Measurements from ENCODE around the gene PGF.
A peak's percentile ranks its signal among the peaks of the same experiment; 100 is the strongest.

Gene PGF

DNA sequence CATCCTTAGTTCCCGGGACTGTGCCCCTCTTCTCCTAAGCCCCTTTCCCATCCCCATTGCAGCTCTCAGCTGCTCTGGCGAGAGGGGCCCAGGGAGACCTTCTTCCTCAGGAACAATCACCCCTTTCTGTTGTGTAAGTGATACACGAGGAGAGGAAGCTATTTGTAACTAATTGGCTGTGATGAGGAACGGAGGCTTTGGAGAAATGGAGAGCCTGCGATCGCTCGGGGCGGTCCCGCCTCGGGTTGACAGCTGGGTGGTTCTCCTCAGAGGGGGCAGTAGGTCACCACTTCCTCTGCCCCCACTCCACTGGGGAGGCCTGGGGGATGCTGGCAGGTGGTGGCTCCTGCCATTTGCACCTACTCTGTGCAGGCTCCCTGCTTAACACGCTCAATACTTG, 6.6 kb upstream of the PGF start:
- H3K4me3 ChIP-seq (ENCODE audit: low read depth, low read length): no peak overlapping the region
- DNase-seq (ENCODE audit: low read depth): no peak

DNA sequence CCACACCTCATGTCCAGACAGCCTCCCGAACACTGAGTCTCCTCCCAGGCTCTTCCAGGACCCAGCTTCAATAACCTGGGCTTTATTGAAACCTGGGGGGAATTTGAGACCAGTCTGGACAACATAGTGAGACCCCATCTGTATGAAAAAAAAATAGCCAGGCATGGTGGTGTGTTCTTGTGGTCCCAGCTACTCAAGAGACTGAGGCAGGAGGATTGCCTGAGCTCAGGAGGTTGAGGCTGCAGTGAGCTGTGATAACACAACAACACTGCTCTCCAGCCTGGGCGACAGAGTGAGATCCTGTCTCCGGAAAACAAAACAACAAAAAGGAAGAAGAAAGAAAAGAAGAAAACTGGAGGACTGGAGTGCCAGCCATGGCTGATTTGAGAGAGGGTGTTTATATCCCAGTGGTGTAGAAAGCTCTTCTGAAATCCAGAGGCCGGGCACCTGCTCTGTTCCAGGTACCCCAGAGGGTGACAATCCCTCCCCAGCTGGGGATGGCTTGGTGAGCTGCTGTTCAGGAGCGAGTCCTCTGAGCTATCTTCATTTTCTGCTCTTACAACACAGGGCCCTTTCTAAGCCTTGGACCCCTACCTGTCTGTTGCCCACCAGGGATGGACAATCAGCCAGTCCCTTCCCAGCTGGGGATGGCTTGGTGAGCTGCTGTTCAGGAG, 6.0 kb upstream of the PGF start:
- H3K4me3 ChIP-seq (ENCODE audit: low read depth, low read length): no peak overlapping the region
- no peak for DNase-seq (ENCODE audit: low read depth)

DNA sequence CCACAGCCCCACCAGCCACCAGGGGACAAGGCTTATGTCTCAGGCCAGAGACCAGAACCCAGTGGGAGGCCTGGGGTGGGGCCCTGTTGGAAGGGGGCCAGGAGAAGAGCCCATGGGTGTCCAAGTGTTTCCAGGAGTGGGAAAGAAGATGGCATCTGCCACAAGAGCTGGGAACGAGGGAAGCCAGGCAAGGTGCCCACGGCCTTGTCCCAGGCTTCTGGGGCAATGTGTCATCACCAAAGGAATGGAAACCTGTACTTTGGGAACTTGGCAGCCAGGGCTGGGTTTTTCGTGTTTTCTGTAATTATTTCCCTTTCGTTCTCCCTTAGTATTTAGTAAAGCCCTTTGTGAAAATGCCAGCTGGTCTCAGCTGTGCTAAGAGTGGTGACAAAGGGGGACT, 5.3 kb upstream of the PGF start:
- no peak overlapping the region for H3K4me3 ChIP-seq (ENCODE audit: low read depth, low read length)
- no peak for DNase-seq (ENCODE audit: low read depth)

DNA sequence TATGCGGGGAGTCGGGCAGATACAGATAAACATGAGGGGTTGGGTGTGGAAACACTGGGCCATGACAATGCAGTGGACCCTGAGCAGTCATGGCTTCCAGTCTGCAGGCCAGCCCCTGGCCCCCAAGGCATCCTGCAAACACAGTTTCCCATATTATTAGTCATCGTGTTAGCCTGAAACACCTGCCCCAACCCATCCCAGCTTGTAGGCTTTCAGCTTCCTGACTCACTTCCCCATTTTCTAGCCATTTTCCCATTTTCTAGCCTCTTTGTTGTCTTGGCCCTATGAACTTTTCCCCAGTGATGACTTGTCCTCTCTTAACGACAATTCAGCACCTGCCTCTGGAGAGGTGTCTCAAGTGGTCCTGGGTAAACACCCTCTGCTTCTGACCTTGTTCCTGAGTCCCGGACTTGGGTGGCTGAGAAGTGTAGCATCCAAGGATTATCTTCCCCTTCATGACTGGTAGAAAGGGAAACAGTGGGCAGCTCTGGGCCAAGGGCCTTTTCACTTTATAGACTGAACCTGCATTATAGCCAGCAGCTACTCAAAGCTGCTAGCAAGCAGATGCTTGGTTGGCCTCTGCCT, 4.3 kb upstream of the PGF start:
- DNase-seq (ENCODE audit: low read depth): no peak
- no peak overlapping the region for H3K4me3 ChIP-seq (ENCODE audit: low read depth, low read length)

DNA sequence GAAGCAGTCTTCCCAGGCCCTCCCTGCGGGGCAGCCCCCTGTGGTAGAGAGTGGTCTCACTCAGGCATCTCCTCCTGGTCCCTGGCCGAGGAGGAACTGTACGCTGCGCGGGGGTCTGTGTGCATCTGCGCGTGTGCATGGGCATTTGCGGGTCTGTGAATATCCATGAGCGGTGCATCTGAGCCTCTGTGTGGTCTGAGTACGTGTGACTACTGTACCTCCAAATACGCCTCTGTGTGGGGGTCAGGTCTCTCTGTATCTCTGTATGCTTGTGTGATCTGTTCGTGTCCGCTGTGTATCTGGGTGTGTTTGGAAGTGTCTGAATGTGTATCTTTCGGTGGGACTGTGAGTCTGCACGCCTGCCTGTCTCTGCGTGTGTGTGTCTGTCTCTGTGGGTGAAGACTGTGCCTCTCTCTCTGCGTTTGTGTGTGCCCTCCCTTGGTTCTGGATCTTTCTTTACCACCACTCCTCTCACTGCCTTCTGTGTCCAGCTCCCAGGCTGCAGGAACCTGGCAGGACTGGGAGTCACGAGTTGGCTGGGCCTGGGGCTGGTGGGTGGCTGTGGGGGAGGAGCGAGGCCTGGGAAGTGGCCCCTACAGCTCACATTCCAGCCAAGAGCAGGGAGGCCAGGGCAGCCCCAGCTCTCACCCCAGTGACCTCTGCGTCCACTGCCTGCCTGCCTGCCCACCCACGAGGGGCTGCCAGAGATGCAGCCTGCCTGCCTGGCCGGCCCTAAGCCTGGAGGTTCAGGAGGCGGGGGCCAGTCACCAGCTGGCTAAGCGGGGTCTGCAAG, 1.1 kb upstream of the PGF start:
- DNase-seq (ENCODE audit: low read depth): no peak
- H3K4me3 ChIP-seq (ENCODE audit: low read depth, low read length): no peak overlapping the region

DNA sequence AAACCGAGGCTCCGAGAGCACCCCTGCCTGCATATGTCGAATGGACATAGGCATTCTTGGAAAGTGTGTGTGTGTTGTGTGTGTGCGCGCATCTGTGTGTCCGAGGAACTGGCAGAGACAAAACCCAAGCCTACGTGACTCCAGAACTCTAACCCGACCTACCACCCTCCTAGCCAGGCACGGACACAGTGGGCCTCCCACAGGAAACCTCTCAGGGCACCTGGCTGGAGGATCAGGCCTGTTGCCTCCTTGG, 556 bp upstream of the PGF start:
- H3K4me3 ChIP-seq (ENCODE audit: low read depth, low read length): peak overlapping the region; percentile 71
- DNase-seq (ENCODE audit: low read depth): no peak

DNA sequence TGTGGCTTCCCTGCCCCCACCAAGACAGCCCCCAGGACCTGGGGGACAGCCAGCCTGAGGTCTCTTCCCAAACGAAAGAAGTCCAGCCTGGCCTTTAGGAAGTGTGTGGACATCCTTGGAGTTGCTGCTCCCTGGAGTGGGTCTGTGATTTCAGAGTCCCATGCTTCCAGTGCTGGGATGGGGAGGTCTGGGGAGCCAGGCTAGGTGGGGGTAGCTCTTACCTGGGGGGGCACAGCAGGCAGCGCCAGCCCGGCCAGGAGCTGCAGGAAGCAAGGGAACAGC, 509 bp downstream of the PGF start:
- peak overlapping the region; percentile 71 for H3K4me3 ChIP-seq (ENCODE audit: low read depth, low read length)
- no peak for DNase-seq (ENCODE audit: low read depth)

DNA sequence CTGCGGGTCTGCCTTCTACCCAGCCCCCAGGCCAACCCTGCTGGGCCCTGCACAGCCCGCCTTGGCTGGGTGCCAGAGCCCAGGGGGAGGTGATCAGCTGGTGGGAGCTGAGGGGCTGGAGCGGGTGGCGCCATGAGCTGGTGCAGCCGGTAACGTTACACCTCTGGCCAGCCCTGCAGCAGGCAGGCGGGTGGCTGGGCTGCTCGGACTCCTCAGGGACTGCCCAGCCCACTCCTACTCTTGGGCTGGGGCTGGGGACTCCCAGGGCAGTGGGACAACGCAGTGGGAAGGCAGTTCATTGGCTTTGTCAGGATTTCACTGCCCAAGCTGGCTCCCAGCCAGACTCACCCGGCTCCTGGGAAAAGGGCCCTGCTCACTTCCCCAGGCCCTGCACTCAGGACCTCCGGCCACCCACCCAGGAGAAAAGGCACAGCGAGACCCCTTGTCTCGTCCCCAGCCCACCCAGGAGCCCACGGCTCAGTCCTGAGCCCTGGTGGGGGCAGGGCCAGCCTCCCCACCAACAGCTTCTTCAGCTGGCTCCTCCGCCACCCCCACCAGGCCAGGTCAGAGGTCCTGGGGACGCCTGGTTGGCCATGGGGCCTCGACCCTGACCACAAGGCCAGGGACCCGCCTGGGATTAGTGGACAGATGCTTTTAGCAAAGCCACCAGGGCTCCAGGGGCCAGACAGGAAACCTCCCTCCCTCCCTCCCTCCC, 1.0 kb downstream of the PGF start:
- no peak for DNase-seq (ENCODE audit: low read depth)
- H3K4me3 ChIP-seq (ENCODE audit: low read depth, low read length): peak overlapping the region; percentile 71

DNA sequence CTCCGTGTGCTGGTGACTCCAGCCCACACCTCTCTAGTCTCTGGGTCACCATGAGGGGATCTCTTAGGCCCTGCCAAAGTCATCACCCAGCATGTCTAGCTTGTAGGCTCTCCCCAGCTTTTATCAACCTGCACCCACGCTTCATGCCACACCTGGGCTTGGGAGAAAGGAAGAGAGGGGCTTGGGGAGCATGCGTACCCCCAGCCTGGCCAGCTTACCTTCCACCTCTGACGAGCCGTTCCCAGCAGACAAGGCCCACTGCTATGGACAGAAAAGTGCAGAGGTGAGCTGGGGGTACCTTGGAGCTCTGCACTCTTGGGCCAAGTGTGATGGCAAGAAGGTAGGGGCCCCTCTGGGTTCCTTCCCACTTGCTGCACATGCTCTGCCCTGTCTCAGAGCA, 1.7 kb downstream of the PGF start:
- DNase-seq (ENCODE audit: low read depth): no peak
- peak overlapping the region; percentile 71 for H3K4me3 ChIP-seq (ENCODE audit: low read depth, low read length)

DNA sequence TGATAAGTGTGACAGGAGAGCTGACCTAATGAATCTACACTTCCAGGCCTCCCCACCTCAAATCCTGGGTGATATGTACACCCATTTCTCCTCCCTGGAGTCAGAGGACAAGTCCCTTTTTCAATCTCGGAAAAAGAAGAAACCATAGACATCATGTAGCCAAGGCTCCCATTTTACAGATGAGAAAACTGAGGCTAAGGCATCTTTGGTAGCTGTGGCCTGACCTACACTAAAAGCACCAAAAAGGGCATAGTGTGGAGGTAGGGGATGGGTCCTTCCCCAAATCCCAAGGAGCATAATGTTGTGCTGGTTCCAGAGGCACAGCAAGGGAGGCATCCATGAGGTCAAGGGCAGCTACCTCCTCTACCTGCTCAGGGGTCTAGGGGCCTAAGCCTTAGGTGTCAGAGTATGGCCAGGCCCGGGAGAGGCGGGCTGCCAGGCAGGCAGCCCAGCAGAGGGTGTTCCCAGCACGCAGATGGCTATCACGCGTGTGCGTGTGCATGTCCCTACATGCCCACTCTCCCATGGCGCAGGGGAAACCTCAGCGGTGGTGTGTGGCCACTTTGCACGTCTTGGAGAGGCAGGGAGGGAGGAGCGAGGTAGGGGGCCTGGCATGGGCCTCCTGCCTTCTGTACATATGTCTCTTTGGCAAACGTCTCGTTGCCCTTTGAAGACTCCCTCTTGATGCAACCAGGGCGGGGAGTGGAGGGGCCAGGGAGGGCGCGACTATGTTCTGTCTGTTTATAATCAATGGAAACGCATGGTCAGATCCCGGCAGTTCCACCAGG, 2.5 kb downstream of the PGF start:
- DNase-seq (ENCODE audit: low read depth): no peak
- H3K4me3 ChIP-seq (ENCODE audit: low read depth, low read length): peak overlapping the region; percentile 71

DNA sequence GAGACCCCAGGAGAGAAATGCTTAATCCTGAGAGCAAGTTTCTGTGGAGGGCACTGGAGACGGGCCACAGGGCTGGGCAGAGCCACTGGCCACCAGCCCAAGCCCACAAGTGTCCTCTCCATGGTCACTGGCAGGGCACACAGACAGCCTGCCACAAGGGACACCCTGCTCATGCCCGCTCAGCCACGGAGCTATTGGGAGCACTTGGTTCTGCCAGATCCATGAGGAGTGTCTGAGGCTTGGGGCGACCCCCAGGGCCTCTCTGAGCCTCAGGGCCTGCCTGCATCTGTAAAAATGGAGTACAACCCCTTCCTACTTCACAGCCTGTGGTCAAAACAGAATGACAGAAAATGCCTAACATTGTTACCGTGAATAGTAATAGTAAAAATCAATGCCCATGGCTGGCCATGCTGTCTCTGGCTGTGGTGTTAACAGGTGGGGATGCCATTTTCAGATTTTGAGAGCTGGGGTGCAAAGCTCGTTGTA, 3.2 kb downstream of the PGF start:
- no peak for DNase-seq (ENCODE audit: low read depth)
- no peak overlapping the region for H3K4me3 ChIP-seq (ENCODE audit: low read depth, low read length)

DNA sequence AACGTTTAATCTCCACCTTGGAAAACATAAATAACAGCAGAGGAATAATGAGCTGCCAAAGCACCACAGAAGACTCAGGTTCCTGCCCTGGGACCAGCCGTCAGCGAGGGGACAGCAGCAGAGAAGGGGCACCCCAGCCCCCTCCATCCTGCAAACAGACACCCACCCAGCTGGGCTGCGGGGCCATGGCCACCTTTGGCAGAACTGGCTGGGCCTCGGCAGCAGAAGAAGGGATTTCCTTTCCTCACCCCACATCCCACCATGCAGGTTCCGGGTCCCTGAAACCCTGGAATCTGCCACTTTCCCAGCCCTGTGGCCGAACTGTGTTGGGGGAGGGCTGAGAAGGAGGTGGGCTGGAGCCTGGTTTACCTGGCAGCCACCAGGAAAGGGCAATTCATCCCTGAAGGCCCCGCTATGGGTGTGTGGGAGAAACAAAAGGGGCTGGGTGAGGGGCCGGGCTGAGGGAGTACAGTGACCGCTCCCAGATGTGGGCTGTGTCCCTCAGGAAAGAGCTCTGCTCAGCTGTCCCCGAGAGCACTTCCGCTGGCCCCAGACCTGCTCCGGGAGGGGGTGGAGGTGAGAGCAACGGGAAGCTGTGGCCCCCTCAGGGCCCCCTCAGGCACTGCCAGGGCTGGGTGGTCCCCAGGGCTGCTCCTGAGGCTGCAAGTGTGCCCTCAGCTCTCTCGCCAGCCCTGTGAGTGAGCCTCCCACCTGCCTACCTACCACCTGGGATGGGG, 3.8 kb downstream of the PGF start:
- H3K4me3 ChIP-seq (ENCODE audit: low read depth, low read length): no peak overlapping the region
- no peak for DNase-seq (ENCODE audit: low read depth)

DNA sequence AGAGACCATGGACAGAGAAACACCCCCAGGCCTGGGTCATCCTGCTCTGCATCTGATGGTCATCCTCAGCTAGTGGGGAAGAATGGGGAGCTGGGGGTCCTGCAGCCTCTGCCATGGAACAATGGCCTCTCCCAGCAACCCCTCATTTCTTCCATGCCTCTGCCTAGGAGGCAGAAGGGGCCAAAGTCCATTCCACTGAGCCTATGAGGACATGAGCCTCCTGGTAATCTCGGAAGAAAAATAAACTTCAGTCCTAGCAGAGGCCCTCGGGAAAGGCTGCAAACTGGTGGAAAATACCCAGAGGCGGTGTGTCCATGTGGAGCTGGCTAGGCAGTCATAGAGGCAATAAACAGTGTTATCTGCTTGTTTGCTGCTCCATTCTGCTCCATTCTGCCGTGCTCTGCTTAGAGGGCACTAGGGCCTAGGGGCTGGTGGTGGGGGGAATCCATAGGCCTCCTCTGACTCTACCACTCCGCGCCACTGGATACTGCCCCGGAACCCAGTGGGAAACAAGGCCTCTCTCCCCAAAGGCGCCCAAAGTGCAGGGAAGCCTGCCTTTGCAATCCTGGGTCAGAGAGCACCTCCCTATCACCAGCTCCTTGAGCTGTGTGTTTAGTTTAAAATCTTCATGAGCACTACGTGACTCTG, 4.5 kb downstream of the PGF start:
- no peak overlapping the region for H3K4me3 ChIP-seq (ENCODE audit: low read depth, low read length)
- no peak for DNase-seq (ENCODE audit: low read depth)

DNA sequence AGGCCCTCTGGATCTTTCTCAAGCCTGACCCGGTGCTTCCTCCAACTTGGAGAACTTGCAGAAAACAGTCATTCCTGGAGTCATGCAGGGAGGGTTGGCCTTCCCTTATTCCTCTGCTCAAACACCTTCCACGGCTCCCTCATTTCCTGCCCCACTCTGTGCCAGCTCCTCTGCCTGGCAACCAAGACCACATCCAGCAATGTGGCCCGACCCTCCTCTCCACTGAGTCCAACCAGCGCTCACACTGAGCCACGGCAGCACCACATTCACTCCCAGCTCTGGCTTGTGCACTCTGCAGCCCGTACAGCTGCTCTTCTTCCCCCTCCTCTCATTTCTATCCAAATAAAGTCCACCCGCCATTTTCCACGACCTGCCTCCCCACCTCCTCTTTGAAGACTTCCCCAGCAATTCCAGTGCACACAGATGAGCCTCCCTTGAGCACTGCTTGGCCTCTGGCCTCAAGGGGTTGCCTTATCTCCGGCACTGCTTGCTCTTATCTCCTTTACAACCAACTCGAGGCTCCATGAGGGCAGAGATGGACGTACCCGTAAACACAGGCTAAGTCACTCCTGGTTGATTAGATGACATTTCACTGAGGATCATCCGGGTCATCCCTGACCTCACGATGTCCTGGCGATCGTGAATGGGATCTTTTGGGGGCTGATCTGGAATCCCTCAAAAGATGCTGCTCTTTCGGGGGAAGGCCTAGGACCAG, 5.4 kb downstream of the PGF start:
- DNase-seq (ENCODE audit: low read depth): no peak
- no peak overlapping the region for H3K4me3 ChIP-seq (ENCODE audit: low read depth, low read length)

DNA sequence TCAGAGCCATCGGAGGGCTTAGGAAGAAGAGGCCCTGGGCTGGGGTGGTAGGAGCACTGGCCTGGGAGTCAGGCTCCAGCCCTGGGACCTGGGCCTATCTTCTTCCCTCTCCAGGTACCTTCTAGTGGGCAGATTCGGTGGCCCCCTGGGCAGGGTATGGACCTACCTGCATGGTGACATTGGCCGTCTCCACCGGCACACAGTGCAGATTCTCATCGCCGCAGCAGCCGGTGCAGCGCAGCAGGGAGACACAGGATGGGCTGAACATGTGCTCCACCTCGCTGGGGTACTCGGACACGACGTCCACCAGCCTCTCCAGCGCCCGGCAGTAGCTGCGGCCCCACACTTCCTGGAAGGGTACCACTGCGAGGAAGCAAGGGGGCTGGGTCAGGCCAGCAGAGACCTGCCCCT, 6.2 kb downstream of the PGF start:
- no peak for DNase-seq (ENCODE audit: low read depth)
- no peak overlapping the region for H3K4me3 ChIP-seq (ENCODE audit: low read depth, low read length)

DNA sequence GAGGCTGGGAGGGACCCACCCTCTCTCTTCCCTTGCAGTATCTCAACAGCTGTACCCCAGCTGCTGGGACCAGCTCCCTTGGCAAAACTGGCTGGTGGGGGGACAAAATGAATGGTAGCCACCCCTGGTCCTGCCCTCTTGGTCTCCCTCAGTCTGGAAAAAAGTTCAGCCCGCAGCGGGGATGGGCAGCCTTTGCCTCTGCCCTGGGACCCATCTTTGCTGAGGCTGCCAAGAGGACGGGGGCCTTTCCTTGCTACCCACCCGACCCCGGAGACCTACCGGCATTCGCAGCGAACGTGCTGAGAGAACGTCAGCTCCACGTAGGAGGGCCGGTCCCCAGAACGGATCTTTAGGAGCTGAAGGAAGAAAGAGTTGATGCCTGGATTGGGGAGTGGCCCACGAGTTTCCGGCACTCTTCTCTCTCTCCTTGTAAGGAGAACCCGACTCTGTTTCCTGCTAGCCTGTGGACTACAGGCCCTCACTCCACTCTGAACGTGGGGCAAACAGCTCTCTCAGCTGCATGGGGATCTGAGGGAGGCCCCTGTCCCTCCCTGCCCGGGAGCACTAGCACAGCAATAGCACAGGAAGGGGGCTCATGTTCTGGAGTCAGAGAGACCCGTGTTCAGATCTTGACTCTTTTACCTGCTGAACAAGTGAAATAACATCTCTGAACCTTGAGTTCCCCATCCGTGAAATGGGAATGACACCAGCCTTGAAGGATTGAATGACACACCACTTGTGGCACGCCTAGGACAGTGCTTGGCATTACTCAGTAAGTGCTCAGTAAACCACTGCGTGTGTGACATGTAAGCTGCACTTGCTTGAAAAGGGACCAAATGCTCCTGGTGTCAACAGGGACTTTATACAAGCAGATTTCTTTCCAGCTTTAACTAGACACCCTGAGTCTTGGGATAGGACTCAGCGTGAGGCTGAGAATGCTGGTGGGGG, 6.9 kb downstream of the PGF start:
- DNase-seq (ENCODE audit: low read depth): no peak
- H3K4me3 ChIP-seq (ENCODE audit: low read depth, low read length): no peak overlapping the region
